ENCODE results near the gene ATP2B3. TPM values are rescaled to one million over a fixed set of nuclear protein-coding genes. Genes with fewer than 3 reads are reported as not detected.

The ATP2B3 gene
- polyA plus RNA-seq, 3 donors: 0.01 TPM; not detected in 2

GRCh38 chrX:153583433-153583832 lies 66.0 kb downstream of the ATP2B3 start:
- DNase-seq: peak in 1 of 3 donors; percentile 8
- H3K4me3 ChIP-seq (replicated peaks in 1 of 3; ENCODE audit: low read depth in 2 of 3, low read length in 3 of 3): peak overlapping the region in 1 of 3 experiments; percentile 42
- Mint-ChIP-seq H3K36me3 (peaks cover 19 to 23% of the 10 kb centered on the region in 2 donors), H3K27me3 (ENCODE audit: low read depth in 3 of 3) (peaks cover 2 to 41% (median 4%) of the 10 kb centered on the region in 3 donors), H3K4me1 (peaks cover 20% of the 10 kb centered on the region), H3K9me3 (peaks cover 0 to 8% (median 0%) of the 10 kb centered on the region in 7 donors), H3K4me3 (peak overlapping the region in 1 of 2 donors; percentile 65), H3K27ac (peak overlapping the region in 1 of 7 donors; percentile 7)
- no peaks in the 10 kb centered on the region for H3K79me2 ChIP-seq (ENCODE audit: insufficient read depth, low read length)
- H3K4me2 ChIP-seq (replicated peaks; ENCODE audit: extremely low read depth, low read length, poor library complexity, severe bottlenecking): peak overlapping the region; percentile 46
- H3K9me3 ChIP-seq (replicated peaks in 1 of 2; ENCODE audit: control insufficient read depth in 1 of 2, insufficient read depth in 1 of 2, low read length in 2 of 2): no peaks in the 10 kb centered on the region
- H4K20me1 ChIP-seq (ENCODE audit: insufficient read depth, low read length): no peaks in the 10 kb centered on the region
- no peak overlapping the region for H3K27ac ChIP-seq (ENCODE audit: low read depth in 1 of 2, low read length in 2 of 2)
- no peaks in the 10 kb centered on the region for H3K27me3 ChIP-seq (ENCODE audit: control insufficient read depth in 2 of 2, insufficient read depth in 2 of 2, low read length in 2 of 2)
- intact Hi-C loops (cut with micrococcal nuclease): no loop called here
- peaks cover 13 to 20% of the 10 kb centered on the region in 2 donors for H3K36me3 ChIP-seq (replicated peaks in 1 of 2; ENCODE audit: control insufficient read depth in 1 of 2, insufficient read depth in 2 of 2, low read length in 2 of 2)
- WGBS (ENCODE audit: insufficient coverage): no CpG with 5 or more reads among the region's 2 CpGs
- TF ChIP-seq CTCF (IDR thresholded peaks at IDR 0.05): no peak
- H2AFZ ChIP-seq (ENCODE audit: insufficient read depth, low read depth, low read length, poor library complexity, severe bottlenecking): no peak overlapping the region
- H3K4me1 ChIP-seq (ENCODE audit: control insufficient read depth in 1 of 2, insufficient read depth in 2 of 2, low read length in 2 of 2): peaks cover 14 to 18% of the 10 kb centered on the region in 2 donors
- no peak overlapping the region for H3K9ac ChIP-seq (ENCODE audit: insufficient read depth, low read length, poor library complexity, severe bottlenecking)

- H4K20me1 ChIP-seq (ENCODE audit: insufficient read depth, low read length): no peaks in the 10 kb centered on the region
- DNase-seq: no peak
- Mint-ChIP-seq H3K36me3 (peaks cover 33 to 38% of the 10 kb centered on the region in 2 donors), H3K9me3 (peaks cover 0 to 8% (median 0%) of the 10 kb centered on the region in 7 donors), H3K27me3 (ENCODE audit: low read depth in 3 of 3) (peaks cover 0 to 22% (median 0%) of the 10 kb centered on the region in 3 donors), H3K27ac (peak overlapping the region in 1 of 7 donors; percentile 22), H3K4me1 (peaks cover 17% of the 10 kb centered on the region), H3K4me3 (no peak overlapping the region)
- peaks cover 14 to 18% of the 10 kb centered on the region in 2 donors for H3K4me1 ChIP-seq (ENCODE audit: control insufficient read depth in 1 of 2, insufficient read depth in 2 of 2, low read length in 2 of 2)
- H3K9ac ChIP-seq (ENCODE audit: insufficient read depth, low read length, poor library complexity, severe bottlenecking): no peak overlapping the region
- intact Hi-C loops (cut with micrococcal nuclease): no loop called here
- TF ChIP-seq CTCF (IDR thresholded peaks at IDR 0.05): no peak
- H3K27ac ChIP-seq (ENCODE audit: low read depth in 1 of 2, low read length in 2 of 2): no peak overlapping the region
- no peaks in the 10 kb centered on the region for H3K9me3 ChIP-seq (replicated peaks in 1 of 2; ENCODE audit: control insufficient read depth in 1 of 2, insufficient read depth in 1 of 2, low read length in 2 of 2)
- H3K36me3 ChIP-seq (replicated peaks in 1 of 2; ENCODE audit: control insufficient read depth in 1 of 2, insufficient read depth in 2 of 2, low read length in 2 of 2): peaks cover 26 to 33% of the 10 kb centered on the region in 2 donors
- WGBS (ENCODE audit: insufficient coverage): 80% methylated on average over 1 of the region's 4 CpGs
- no peaks in the 10 kb centered on the region for H3K79me2 ChIP-seq (ENCODE audit: insufficient read depth, low read length)
- H3K4me3 ChIP-seq (replicated peaks in 1 of 3; ENCODE audit: low read depth in 2 of 3, low read length in 3 of 3): no peak overlapping the region
- H3K27me3 ChIP-seq (ENCODE audit: control insufficient read depth in 2 of 2, insufficient read depth in 2 of 2, low read length in 2 of 2): no peaks in the 10 kb centered on the region
- H3K4me2 ChIP-seq (replicated peaks; ENCODE audit: extremely low read depth, low read length, poor library complexity, severe bottlenecking): no peak overlapping the region
- no peak overlapping the region for H2AFZ ChIP-seq (ENCODE audit: insufficient read depth, low read depth, low read length, poor library complexity, severe bottlenecking)
Measured at GRCh38 chrX:153585827-153586226, 68.4 kb downstream of the ATP2B3 start.

All from CD14-positive monocyte (primary cell).